Stimulated activated CD4-positive, alpha-beta T cell treated with anti-CD3 and anti-CD28 coated beads, TNF-alpha, amount 100 ng/mL, for 48 hours (primary cell): ENCODE measurements around the gene UQCRHL.
"Not testable (repeated sequence)": the region's sequence is repeated elsewhere in the genome, so short reads cannot be mapped to it uniquely, and the experiment has no call there.

ENCODE experiments used
- DNase-seq, 3 donors: peaks; one replicate each; pipeline ENCODE4 v3.0.0-alpha.2; 2020; ENCODE audit warnings: low read depth in 3 of 3

Gene UQCRHL

DNA sequence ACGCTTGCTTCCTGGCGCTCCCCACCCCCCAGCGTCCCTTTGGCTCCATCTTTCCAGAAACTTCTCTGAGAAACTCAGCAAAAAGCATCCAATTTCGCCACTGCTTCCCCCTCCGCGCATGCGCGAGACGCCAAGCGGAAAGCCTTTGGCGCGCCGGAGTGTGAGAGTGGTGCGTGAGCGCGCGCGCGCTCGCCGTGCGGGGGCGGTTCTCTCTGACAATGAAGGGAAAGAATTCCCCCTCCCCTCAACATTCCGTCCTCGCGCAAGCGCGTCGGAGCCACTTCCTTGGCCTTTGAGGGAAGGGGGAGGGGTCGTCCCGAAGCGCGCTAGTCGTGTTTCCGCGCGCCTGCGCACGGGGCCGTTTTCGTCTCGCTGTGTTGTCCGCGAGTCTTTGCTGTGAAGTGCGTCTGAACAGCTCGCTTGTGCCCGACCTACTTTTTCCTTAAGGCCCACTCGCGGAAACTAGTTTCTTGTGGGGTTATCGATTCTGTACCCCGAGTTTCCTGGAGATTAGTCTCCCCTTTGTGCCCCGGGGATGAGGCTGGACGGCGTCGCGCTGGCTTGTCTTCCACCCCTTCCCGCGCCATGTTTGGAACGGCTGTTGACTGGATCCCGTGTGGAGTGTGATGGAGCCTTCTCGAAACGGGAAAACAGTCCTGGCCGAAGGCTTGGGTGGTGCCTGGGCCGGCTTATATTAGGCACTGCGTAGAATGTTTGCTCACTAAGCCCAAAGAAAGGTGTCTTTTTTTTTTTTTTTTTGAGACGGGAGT lies 28.5 kb upstream of the UQCRHL start:
- peak; percentile 98 to 99 (median 98) for DNase-seq

DNA sequence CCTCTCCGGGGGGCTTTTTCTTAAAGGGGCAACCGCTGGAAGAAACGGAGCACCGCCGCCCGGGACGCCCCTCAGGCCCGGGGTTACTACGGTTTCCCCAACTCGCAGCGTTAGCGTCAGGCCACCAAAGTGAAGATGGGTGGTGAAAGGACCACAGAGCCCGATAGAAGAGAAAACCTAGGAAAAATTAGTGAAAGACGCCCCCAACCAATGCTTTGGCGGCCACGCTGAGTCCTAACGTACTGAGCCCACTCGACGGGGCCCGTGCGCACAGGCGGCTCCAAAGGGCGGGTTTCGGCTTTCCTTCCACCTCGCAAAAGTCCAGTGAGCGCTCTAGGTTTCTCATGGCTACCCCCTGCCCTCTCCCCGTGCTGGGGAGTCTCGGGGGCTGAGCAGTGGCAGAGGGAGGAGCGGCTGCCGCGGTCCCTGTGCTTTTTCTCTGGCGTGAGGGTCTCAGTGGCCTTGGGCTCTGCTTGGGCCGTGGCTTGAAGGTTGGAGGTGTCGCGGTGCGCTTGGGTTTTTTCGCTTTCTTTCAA lies 27.8 kb upstream of the UQCRHL start:
- DNase-seq, result peak in 1 of 3 donors; percentile 20

DNA sequence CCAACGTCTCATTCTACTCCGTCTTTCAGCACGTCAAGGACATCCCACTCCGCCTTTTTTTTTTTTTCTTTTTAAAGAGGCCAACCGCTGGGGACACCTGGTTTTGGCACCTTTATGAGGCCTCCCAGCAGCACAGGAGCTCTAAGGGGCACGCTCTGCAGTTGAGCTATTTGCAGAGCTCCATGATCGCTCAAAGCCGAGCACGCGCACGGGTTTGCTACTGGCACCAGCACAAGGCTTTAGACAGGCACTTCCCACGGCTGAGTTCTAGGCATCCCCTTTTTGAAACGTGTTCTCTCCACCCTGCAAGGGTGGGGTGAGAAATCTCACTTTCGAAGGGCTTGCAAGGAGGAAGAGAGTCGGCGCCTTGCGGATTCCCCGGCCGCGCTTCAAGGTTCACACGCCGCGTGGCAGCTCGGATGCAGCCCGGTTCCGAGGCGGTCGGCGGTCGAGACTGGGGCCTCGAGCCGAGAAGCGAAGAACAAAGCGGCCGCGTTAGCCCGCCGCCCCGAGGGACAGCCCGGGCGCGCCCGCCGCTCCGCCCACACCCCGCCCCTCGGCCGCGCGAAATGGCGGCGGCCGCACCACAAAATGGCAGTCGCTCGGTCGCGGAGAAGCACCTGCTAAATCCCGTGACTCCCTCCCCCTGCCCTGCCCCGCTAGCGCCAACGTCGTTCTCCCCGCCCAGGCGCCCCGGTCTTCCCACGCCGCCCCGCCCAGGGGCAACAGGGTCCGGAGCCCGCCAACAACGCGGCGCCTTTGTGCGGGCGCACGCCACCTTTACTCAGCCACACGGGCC lies 27.2 kb upstream of the UQCRHL start:
- peak; percentile 83 to 86 (median 84) for DNase-seq

DNA sequence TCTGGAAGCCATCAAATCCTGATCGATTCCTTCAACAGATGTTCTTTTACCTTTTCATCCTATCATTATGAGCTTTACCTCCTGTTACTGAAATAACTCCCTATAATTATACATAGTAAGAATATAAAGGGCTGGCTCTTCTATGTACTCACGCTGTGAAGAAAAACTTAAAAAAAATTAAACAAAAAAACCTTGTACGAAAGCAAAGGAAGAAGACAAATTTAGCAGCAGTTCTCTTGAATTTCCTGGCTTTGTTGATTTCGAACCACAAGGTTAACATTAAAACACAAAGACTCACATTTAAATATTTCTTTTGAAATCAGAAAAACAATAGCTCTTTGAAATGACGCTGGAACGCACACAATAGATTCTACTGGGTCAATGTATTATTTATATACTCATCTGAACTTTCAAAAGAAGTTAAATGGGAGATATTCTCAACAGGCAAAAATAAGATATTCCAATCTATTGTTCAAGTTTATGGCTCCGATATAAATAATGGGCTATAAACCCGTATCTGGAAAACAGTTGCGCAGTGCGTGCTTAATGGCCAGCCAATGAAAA lies 26.5 kb upstream of the UQCRHL start:
- no peak for DNase-seq

DNA sequence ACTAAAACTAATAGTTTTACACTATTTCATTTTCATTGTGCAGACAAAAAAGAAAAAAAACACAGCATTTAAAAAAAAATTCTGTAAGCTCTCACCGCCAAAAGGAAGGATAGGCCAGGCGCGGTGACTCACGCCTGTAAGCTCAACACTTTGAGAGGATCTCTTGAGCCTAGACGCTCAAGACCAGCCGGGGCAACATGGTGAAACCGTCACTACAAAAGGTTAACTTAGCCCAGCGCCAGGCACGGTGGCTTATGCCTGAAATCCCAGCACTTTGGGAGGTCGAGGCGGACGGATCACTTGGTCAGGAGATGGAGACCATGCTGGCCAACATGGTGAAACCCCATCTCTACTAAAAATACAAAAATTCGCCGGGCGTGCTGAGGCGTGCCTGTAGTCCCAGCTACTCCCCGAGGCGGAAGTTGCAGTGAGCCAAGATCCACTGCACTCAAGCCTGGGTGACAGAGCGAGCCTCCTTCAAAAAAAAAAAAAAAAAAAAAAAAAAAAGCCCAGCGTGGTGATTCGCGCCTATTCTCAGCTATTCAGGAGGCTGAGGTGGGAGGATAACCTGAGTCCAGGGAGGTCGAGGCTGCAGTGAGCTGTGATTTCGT lies 25.7 kb upstream of the UQCRHL start:
- peak in 2 of 3 donors; percentile 28 to 37 for DNase-seq

DNA sequence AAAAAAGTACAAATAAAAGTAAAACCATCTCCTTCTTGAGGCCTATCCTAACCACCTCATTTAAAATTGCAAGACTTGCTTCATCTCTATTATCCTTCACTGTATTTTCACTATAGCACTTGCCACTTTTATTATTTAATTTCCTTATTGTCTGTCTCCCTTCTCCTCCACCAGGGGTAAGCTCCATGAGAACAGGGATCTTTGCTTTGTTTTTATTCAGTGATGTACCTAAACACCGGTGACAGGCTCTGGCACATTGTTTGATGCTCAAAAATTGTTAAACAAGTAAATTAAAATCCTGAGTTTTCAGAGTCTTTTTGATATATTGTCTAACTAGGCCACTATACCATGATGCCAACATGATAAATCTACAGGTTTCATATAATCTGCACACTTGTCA lies 22.8 kb upstream of the UQCRHL start:
- no peak for DNase-seq

DNA sequence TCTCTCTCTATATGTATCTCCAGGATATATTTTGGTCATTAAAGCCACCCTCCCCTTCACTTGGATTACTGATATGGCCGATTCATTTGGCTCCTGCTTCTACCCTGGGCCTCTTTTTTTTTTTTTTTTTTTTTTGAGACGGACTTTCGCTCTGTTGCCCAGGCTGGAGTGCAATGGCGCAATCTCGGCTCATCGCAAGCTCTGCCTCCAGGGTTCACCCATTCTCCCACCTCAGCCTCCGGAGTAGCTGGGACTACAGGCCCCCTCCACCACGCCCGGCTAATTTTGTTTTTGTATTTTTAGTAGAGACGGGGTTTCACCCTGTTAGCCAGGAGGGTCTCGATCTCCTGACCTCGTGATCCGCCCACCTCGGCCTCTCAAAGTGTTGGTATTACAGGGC lies 21.5 kb upstream of the UQCRHL start:
- DNase-seq, result not testable (repeated sequence)

DNA sequence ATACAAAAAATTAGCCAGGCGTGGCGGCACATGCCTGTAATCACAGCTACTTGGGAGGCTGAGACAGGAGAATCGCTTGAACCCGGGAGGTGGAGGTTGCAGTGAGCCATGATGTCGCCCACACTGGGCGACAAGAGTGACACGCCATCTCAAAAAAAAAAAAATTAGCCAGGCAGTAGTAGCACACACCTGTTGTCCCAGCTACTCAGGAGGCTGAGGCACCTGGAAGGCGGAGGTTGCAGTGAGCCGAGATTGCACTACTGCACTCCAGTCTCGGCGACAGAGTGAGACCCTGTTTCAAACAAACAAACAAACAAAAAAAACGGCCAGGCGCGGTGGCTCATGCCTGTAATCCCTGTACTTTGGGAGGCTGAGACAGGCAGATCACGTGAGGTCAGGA lies 20.1 kb upstream of the UQCRHL start:
- not testable (repeated sequence) for DNase-seq

DNA sequence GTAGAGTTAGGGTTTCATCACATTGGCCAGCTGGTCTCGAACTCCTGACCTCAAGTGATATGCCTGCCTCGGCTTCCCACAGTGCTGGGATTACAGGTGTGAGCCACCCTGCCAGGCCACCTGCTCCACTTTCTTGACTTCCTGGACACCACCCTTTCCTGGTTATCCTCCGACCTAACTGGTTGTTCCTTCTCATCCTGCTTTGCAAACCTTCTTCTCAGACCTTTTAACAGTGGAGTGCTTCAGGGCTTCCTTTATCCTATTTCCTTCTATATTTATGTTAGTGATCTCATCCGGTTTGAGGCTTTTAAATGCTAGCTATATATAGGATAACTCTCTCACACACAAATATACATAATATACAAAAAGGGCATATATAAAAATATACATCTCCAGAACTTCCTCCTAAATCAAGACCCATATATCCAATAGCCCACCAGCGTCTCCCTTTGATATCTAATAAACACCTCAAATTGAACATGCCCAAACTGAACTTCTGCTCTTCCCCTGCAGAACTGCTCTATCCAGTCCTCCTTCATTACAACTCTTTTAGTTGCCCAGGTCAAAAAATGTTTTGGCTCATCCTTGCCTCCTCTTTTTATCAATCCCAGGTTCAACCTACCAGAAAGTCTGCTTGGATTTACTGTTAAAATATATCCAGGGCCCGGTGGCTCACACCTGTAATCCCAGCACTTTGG lies 19.5 kb upstream of the UQCRHL start:
- DNase-seq, result no peak

DNA sequence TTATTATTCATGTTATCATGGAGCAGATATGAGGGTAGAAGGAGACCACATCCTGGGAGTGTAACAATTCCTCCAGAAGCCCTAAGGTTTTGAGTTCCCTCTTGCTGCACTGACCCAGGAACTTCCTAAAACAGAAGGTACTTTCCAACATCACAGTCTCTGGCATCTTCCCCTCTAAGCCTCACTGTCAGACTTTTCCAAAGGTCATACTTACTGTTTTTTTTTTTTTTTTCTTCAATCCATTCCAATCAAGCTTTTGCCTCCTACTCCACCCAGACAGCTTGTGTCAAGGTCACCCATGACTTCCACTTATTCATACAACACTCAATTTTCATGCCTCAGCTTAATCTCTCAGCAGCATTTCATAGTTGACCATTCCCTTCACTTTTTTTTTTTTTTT lies 18.4 kb upstream of the UQCRHL start:
- DNase-seq, result no peak

DNA sequence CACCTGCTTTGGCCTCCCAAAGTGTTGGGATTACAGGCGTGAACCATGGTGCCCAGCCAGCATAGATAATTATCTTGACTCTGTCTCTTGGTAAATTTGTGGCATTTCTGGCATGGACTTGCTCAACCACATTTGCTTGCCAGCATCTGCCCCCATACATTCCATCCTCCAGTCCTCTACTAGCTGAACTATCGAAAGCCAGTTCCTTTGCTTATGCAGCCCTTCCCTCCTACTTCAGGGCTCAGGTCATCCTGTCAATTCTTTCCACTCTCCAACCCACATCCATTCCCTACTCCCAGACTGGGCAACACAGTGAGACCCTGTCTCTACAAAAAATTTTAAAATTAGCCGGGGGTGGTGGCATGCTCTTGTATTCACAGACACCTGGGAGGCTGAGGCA lies 13.0 kb upstream of the UQCRHL start:
- no peak for DNase-seq

DNA sequence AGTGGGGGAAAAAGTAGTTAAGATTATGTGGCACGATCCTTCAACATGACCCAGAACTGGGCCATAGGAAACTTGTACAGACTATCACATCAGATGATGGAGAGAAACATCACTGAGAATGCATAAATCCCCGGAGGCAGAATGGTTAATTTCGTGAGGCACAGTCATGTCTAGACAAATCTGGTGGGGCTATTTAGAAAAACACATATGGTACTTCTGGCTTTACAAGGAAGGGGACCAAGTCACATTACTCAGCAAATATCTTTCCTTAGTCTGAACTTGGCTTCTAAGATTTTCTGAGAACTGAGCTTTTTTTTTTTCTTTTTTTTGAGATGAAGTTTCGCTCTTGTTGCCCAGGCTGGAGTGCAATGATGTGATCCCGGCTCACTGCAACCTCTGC lies 9.2 kb upstream of the UQCRHL start:
- no peak for DNase-seq

DNA sequence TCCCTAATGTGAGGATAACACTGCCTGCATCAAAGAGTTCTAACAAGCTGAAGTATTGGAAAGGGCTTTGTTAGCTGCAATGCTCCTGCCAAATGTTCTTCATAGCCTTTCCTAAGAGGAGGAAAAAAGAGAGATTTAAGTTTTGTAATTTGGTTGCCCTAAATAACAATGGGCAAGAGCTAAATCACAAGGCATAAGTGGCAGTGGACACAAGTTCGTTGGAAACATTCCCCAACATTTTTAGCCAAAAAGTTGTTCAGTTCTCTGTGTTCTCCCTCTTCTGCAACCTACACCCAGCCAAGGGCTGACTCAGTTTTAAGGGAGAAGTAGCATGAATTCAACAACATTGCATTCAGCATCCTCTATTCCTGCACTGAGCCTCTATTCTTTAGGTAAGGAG lies 2.6 kb upstream of the UQCRHL start:
- DNase-seq, result no peak

DNA sequence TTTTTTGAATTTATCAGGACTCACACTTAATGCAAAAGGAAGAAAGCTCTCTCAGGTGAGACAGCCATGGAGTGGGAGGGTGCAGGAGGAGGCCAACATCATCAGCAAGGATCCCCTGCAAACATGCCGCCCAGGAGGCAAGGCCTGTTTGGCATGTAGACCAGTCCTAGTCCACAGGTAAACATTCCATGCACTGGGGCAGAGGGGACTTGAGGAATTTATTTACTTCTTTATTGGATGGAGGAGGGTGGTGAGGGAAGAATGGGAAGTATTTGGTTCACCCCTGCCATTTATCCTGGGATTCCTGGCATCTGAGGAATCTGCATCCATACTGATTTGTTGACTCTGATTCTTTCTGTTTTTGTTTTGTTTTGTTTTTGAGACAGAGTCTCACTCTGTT lies 1.5 kb upstream of the UQCRHL start:
- DNase-seq, result no peak

DNA sequence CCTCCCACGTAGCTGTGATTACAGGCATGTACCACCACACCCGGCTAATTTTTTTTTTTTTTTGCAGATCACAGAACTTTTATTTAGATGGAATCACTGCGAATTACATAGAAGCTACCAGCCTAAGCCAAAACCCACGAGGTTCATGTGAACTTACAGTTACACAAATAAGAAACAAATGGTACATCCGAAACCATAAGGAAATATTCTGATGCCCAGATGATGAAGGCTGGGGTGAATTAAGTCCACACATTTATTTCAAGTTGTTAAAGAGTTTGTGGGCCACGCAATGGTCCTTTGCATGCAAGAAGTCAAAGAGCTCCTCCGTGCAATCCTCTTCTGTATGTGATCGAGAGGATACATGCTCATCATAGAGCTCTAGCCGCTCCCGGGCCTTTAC lies 328 bp downstream of the UQCRHL start:
- no peak for DNase-seq

DNA sequence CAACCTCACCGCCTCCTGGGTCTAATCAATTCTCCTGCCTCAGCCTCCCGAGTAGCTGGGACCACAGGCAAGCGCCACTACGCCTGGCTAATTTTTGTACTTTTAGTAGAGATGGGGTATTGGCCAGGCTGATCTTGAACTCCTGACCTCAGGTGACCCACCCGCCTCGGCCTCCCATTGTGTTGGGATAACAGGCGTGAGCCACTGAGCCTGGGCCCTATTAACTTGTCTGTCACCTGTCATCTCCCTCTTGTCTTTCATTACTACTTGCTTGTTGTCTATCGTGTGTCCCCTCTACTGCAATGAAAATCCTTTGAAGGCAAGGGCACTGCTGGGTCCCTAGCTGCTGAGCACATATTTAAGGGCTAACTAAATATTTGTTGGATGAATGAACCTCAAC lies 3.4 kb downstream of the UQCRHL start:
- DNase-seq, result no peak

DNA sequence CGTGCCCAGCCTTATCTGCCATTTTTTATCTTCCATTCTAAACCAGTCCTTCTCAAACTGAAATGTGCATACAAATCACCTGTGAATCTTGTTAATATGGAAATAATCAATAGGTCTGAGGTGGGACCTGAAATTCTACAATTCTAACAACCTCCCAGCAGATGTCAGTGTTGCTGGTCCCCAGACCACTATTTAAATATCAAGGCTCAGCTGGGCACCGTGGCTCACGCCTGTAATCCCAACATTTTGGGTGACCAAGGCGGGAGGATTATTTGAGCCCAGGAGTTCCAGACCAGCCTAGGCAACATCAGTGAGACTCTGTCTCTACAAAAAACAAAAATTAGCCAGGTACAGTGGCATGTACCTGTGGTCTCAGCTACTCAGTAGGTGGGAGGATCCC lies 4.1 kb downstream of the UQCRHL start:
- peak in 1 of 3 donors; percentile 5 for DNase-seq

DNA sequence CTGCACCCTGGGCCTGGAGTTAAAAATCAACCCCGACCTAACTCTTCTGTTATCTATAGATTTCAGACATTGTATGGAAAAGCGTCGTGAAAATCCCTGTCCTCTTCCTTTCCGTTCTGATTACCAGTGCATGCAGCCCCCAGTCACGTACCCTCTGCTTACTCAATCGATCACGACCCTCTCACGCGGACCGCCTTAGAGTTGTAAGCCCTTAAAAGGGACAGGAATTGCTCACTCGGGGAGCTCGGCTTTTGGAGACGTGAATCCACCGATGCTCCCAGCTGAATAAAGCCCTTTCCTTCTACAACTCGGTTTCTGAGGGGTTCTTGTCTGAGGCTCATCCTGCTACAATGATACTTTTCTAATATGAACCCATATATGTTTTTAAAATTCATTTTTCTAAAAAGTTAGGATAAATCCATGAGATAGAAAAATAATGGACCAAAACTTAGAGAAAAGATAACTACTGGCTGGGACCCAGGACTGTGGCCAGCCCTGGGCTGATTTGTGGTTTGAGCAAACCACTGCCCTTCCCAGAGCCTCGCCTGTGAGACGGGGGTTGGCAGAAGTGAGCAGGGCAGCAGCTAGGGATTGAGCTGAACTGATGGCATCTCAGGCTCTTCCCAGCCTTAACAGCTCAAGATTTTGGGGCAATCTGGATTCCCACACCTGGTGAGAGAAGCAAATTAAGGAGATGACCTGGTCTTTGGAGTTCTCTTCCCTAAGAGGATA lies 5.0 kb downstream of the UQCRHL start:
- DNase-seq, result no peak

DNA sequence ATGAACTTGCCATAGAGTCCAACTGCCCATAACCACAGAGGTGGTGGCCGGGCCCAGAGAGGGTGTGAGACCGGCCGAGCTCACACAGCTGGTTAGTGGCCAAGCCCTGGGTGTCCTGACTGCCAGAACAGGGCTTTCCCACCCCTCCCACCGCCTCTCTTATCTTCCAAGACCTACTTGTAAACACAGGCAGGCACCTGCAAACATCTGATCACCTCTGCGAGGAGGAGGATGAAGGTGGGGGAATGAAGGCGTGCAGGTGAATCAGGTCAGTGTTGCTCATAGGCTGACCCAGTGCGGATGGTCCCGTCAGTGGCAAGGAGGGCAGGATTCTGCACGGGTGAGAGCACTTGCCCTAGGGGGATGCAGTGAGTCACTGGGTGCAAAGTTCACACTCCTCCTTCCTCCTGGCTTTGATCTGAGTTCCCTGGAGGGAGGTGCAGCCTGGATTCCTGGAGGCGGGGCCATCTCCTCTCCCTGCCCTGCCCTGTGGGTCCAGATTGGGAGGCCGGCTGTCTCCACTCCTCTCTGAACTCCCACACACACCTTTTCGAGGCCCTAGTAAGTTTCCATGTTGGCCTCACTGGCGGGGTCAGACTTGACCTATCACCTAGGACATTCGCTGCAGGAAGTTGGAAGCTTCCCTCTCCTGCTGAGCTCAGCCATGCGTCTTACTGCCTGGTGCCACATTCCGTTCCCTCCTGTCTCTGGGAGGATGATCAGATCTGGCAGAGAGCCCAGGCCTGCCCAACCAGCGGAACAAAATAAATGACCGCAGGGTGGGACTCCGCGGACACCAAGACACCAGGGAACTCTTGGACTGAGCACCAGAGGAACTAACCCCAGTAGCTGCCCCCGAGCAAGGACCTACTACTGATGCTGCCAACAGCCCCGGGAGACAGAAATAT lies 7.3 kb downstream of the UQCRHL start:
- no peak for DNase-seq
